GM18517 (cell line): Measurements from ENCODE around the gene NMNAT3.

Experiments used
- ATAC-seq: cut with Tn5 transposase; IDR thresholded peaks from one replicate; pipeline ENCODE4 v1.9.1; 2021; ENCODE audit warnings: mild to moderate bottlenecking, moderate library complexity; ENCODE audit not compliant: unreplicated experiment

Gene NMNAT3

DNA sequence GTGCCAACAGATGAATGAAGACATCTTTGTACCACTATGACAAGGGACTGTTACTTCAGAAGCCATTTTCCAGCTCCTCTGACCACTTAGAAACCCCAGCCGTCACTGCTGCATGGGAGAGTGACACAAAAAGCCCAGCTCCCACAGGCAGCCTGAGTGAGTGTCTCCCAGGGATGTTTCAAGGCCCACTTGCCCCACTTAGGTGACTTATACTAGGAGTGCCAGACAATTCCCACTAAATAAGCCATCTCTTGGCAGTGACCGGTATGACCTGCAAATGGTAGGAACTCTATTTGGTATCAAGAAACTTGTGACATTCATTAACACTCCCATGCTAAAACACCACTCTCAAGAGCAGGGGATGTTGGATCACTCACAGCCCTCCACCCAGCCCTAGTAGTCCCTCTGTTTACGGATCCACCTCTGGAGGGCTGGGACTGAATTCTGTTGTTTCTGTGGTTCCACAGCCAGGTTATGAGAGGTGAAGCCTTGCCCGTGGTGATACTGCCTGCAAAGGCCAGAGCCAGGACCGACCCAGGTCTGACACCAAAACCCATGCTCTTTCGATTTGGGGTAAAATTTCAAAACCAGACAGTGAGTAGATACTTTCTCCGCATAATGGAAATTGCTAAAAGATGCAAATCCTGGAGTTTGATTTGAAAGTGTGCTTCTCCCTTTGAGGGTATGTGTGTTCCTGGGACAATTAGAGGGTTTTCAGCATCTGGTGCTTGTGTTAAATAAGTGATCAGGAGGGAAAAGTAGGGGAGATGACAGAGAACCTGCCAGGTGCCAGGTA, 152.7 kb downstream of the NMNAT3 start:
- no peak for ATAC-seq

DNA sequence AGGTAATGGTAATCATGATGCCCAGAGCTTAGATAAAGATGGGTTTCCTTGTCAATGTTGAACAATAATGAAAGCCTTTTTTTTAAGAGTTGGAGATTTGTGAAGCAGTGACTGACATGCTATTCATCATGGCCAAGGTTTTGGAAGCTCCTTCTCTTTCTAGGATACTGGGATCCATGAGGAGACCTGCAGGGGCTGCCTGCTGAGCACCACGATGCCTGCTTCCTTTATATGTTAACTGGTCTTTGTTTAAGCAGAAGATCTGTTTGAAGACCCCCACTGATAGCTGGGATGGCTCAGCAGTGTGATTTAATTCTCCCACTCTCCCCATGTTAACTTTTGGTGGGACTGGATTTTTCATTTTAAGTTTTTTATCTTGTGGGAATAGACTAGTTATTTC, 154.1 kb downstream of the NMNAT3 start:
- ATAC-seq: no peak

DNA sequence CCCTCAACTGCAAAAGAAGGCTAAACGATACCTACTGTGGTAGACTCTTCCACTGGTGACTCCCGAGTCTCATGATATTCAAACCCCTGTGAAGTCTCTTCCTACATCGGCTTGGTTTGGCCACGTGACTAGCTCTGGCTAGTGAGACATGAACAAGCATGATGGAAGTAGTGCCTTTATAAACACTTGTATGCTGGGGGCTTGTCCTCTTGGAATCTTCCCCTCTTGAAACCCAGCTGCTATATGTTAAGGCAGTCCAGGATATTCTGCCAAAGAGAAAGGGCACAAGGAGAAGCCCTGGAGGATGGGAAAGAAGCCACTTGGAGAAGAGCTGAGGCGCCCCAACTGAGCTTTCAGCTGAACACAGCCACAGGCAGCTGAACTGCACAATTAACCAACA, 154.6 kb downstream of the NMNAT3 start:
- ATAC-seq: no peak

DNA sequence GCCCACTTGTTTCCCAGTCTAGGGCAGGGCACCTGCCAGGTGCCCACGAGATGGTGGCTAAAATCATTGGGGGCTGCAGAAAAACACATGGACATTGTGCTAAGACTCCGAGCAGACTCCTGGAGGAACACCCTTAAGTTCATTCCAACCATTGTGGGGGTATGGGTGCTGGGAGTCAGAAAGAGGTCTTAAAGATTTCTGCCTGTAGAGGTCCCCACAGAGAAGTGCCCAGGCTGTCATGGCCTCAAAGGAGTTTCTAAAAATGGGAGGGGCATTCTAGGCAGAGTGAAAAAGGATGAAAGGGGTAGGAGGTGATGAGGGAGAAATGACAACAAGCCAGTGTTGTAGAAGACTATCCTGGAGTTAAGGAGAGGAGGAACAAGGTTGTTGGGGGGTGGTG, 155.4 kb downstream of the NMNAT3 start:
- ATAC-seq: no peak

DNA sequence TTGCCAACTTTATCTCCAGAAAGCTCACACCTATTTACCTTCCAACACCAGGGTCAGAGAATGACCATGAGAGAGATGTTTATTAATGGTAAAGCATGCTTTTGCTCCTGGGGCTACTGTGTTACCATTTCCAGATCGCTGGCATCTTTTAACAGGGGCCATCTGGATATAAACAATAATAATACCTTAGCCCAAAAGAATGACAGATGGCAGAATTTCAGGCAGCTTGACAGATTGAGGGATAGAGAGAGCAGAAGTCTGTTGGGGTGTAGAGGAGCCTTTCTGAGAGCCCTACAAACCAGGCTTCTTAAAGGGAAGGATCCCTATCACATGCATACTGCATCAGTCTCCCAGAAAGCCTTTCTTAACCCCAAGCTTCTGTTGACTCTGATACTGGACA, 156.0 kb downstream of the NMNAT3 start:
- ATAC-seq: no peak

DNA sequence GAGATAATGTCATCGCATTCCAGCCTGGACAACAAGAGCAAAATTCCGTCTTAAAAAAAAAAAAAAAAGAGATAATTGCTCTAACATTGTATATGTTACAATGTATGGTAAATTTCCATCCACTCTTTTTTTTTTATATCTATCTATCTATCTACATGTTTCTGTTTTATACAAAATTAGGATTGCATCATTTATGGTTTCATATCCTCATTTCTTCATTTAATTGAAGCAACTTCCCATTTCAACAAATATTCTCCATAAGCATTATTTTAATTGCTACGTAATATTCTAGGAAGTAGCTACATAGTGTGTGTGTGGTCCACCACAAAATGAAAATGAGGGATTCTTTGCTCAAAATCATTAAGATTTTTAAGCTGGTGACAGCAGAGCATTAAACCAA, 156.6 kb downstream of the NMNAT3 start:
- no peak for ATAC-seq

DNA sequence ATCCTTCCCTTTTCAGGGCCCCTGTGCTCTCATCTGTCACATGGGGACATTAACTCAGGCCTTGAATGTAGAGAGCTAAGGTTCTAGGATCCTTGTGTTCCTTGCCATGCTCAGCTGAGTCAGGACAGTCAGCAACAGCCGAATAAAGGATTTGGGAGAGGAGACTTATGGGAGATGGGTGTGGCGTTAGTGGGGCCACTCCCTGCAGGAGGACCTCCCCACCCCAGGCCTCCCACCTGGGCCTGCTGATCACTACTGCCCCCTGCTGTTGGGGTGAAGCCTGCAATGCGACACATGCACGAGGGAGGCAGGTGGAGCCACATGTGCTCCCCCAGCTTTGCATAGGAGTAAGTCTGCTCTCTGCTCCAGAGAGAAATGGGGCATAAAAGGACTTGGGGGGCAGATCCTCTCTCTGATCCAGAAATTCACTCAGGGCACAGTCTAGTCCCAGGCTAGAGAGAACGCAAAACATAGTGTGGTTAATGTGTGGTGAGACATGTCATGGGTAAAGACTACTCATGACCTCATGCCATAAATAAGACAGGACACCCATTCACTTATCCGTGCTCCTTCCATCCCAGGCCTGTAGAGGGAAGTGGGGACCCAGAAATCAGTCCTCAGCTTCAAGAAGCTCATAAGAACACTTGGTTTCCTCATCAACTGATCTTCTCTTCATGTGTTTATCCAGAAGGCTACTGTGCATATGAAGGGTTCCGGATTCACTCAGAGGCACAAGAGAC, 157.6 kb downstream of the NMNAT3 start:
- ATAC-seq: no peak

DNA sequence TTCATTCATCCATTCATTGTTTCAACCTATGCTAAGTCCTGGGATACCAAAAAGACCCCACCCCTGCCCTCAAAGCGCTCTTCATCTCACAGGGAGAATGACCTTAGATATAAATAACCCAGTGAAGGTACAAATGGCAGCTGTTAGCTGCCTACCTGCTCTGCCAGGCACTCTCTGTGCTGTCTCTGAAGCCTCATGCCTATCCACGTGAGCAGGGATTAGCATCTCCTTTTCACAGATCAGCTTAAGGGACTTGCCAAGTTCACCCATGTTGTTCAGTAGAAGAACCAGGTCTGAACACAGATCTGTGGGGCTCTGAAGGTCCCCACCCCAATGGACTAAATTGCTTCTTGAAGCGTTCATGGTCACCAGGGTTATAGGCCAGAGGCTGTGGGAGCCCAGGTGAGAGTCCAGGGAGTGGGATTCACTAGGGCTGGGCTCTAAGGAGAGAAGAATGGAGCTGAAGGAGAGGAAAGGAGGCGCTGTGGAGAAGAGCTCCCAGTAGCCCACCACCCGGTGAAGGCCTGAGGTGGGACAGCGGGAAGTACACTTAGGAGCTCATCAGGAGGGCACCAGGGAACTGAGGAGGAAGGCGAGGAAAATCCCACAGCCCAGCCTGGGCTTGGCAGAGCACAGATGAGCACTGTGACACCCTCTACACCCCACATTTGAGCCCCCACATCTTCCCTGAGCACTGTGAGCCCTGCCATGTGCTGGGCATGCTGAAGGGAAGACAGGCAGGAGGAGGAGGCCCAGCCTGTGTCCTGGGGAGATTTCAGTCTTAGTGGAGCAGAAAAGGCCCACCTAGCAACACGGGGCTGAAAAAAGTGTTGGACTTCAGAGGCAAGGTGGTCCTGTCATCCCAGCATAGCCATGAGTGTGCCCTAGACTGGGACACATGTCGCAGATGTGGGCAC, 158.6 kb downstream of the NMNAT3 start:
- no peak for ATAC-seq

DNA sequence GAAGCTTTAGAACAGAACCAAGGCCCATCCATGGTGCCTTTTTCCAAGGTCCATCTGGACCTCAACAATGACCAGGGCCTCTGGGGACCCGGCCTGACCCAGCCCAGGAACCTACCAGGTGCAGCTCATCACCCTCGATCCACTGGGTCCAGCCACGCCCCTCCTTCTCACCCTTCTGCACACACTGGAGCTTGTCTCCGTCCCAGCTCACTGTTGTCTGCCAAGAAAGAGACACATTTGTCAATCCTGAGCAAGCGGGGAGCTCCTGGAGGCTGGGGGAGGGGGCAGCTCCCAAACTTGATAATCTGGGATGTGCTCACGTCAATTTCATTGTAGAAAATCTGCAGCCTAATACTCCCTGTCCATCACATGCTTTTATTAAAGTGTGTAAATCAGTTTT, 159.5 kb downstream of the NMNAT3 start:
- ATAC-seq: no peak

DNA sequence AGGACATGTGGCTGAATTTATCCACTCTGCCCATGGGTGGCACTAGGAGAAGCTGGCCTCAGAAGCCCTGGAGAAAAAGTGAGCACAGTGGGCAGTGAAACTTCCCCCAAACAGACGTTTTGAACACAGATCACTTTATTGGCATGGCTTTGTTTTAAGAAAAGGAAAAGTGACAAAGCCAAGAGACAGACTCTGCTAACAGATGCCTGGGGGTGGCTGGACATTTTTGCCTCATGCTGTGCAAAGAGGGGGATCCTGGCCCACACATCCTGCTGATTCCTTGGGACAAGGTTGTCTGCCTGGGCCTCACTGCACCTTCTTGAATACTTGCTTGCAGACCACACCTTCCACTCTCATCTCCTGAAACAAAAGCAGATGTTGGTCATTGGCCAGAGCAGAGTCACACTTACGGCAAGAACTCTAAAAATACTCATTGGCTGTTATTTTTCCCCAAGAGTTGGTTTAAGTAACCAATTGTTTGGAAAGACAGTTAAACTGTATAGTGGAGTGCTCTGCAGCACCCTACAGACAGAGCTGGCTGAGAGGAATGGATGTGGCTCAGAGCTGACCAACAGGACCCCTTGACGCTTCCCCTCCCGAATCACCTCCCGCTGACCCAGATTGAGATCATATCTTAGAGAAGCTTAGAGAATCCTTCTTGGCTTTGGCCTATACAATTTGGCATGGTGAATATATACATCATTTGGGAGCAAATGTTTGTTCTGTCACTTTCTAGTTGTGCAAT, 160.3 kb downstream of the NMNAT3 start:
- ATAC-seq: no peak

DNA sequence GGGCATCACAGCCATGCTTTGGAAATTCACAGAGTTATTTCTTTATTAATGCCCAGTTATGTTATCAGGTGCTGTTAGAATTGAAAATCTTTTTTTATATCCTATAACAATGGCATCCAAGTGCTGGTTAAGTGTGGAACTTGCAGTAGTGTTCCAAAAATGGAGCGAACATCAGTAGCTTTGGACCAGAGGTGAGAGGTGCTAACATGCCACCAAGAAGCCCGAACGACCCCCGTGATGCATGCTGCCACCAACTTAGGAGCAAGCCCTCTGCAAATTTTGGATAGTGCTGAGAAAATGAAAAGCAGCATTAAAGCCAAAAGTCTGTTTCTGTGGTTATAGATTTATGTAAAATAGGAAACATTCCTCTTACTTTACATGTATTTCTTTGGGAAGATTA, 163.0 kb downstream of the NMNAT3 start:
- no peak for ATAC-seq
